Measurements from ENCODE around the gene TENM4.
"Not testable (repeated sequence)": the region's sequence is repeated elsewhere in the genome, so short reads cannot be mapped to it uniquely, and the experiment has no call there.

The TENM4 gene

DNA sequence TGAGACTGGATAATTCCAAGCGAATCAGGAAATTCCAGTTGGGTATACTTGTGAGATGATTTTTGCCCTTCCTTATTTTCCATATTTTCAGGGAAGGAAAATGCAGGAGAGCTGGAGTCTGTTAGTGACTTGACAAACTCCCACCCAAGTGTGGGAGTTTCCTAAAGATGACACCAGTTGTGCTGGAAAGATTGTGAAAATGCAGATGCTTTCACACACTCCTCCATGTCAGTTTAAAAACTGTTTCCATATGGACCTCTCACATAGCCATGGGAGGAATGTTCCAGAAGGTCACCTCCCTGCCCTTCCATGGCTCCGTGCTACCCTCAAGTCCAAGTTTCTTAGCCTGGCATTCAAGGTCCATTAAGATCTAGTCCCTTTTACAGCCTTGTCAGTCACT is 515.4 kb downstream of the TENM4 start:
- no peak for DNase-seq

- no peak for DNase-seq
These were observed 517.8 kb downstream of the TENM4 start for GRCh38 chr11:78922859-78923625.

- DNase-seq, result no peak
These were observed 519.3 kb downstream of the TENM4 start for GRCh38 chr11:78921509-78921908.

DNA sequence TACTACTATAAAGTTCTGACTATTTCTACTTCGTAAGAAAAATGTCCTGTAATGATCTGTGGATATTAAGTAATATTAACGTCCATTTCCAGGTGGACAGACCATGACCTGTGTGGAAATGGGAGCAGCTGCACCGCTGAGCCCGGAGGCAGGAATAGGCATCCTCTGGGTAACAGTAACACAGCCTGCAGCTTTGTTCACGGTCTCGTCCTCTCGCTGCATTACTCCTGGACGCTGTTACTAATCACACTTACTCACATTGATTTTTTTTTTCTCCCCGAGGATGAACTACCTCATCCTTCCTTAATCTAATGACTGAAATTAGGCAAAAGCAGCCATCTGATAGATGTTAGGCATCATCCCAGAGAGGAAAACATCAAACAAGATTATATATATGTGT is 520.5 kb downstream of the TENM4 start:
- no peak for DNase-seq

GRCh38 chr11:78916759-78917158 is 524.1 kb downstream of the TENM4 start:
- no peak for DNase-seq

GRCh38 chr11:78914503-78914902 is 526.3 kb downstream of the TENM4 start:
- DNase-seq, result no peak

DNA sequence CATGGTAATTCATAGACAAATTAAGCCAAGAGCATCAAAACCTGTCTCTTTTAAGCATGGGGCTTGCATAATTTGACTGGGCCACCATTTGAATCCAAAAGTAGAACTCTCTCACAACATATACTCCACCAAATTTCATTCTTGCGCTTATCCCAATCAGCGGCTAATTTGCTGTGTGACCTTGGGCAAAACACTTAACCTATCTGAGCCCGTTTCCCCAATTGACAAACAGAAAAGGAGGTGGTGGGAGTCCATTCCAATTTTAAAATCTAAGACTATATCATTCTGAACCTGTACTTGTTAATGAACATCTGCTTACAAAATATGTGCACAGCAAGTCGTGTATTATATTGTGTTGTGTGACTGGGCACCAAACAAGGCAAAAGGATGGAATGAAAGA is 528.1 kb downstream of the TENM4 start:
- no peak for DNase-seq

- DNase-seq, result no peak
These were observed 530.5 kb downstream of the TENM4 start for GRCh38 chr11:78910322-78910721.

- no peak for DNase-seq
These were observed 531.4 kb downstream of the TENM4 start for GRCh38 chr11:78909386-78909785.

- DNase-seq, result no peak
These were observed 533.2 kb downstream of the TENM4 start for GRCh38 chr11:78907636-78908035.

- DNase-seq, result no peak
These were observed 534.3 kb downstream of the TENM4 start for GRCh38 chr11:78906566-78906965.

- DNase-seq, result no peak
These were observed 535.1 kb downstream of the TENM4 start for GRCh38 chr11:78905756-78906155.

GRCh38 chr11:78902771-78903507 is 537.9 kb downstream of the TENM4 start:
- no peak for DNase-seq

- no peak for DNase-seq
These were observed 539.0 kb downstream of the TENM4 start for GRCh38 chr11:78901831-78902230.

- no peak for DNase-seq
These were observed 542.5 kb downstream of the TENM4 start for GRCh38 chr11:78898266-78898775.

- no peak for DNase-seq
These were observed 546.8 kb downstream of the TENM4 start for GRCh38 chr11:78893996-78894395.

- DNase-seq, result no peak
These were observed 551.1 kb downstream of the TENM4 start for GRCh38 chr11:78889698-78890097.

DNA sequence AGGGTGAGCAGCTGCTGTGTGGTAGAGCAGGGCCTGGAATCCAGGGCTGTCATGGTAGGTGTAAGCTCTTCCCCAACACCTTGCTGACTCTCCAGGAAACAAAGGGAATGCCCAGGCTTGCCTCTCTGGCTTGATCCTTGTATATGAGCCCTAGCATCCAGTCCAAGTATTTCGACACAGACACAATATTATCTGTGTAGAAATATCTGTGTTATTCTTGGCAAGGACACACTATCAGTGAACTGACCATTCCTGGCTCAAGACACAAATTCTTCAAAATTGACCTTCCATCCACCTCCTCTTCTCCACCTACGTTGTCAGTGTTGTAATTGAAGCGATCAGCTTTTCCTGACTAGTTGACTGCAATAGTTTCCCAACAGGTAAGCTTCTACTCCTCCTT is 554.2 kb downstream of the TENM4 start:
- DNase-seq, result no peak

GRCh38 chr11:78884761-78885160 is 556.1 kb downstream of the TENM4 start:
- DNase-seq, result no peak

DNA sequence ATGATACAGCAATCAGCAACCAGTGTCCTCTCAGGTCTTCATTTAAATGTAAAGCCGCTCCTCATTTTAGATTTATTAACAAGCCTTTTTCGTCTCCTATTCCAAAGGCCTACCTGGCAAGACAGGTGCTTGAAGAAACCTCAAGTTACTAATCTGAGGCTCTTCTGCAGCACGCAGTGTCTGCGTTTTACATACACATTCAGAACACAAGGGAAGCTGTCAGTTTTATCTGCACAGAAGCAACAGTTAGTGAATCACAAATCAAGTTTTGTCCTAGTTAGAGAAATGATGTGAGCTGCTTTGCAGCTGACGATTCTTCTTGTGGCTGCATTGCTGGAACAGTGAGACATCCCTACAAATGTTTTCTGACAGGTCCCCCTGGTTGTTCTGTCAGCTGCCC is 557.3 kb downstream of the TENM4 start:
- DNase-seq, result no peak

DNA sequence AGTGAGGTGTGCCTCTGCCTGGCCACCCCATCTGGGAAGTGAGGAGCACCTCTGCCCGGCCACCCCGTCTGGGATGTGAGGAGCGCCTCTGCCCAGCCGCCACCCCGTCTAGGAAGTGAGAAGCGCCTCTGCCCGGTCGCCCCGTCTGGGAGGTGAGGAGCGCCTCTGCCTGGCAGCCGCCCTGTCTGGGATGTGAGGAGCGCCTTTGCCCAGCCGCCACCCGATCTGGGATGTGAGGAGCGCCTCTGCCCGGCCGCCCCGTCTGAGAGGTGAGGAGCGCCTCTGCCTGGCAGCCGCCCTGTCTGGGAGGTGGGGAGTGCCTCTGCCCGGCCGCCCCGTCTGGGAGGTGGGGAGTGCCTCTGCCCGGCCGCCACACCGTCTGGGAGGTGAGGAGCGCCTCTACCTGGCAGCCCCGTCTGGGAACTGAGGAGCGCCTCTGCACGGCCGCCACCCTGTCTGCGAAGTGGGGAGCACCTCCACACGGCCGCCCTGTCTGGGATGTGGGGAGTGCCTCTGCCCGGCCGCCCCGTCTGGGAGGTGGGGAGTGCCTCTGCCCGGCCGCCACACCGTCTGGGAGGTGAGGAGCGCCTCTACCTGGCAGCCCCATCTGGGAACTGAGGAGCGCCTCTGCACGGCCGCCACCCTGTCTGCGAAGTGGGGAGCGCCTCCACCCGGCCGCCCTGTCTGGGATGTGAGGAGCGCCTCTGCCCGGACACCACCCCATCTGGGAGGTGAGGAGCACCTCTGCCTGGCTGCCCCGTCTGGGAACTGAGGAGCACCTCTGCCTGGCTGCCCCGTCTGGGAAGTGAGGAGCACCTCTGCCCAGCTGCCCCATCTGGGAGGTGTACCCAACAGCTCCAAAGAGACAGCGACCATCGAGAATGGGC is 561.5 kb downstream of the TENM4 start:
- DNase-seq, result not testable (repeated sequence)

GRCh38 chr11:78878631-78879030 is 562.2 kb downstream of the TENM4 start:
- DNase-seq, result no peak

- DNase-seq, result no peak
These were observed 564.2 kb downstream of the TENM4 start for GRCh38 chr11:78876676-78877075.

Measured in stimulated activated CD8-positive, alpha-beta memory T cell treated with anti-CD3 and anti-CD28 coated beads, Interleukin-4, amount 100 ng/mL, for 48 hours (primary cell).